ENCODE results near the gene OBSCN. TPM values are rescaled to one million over a fixed set of nuclear protein-coding genes. Genes with fewer than 3 reads are reported as not detected.

The OBSCN gene
- total and polyA plus RNA-seq, 2 donors (not counting 3 experiments of a cell fraction or from before 2014, with no cell fraction given): 1.5 to 2.9 TPM

- ChIA-PET CTCF (interaction anchor here (0.6 to 1.8 kb wide), 6 partner anchors 12 to 137 kb away, joined by 3 to 7 read pairs (median 4); partner anchors contain the start of gene TRIM11), POLR2A (interaction anchor here (0.6 kb wide), 1 partner anchor 335 kb away, joined by 5 read pairs; no protein-coding TSS in a partner anchor)
- Histone ChIP-seq H3K4me2 (ENCODE audit: insufficient read depth, low read length) (peak overlapping the region; percentile 93), H4K20me1 (replicated peaks; ENCODE audit: control insufficient read depth, extremely low read depth, insufficient read depth, low read length) (no peaks in the 10 kb centered on the region), H3K36me3 (ENCODE audit: control insufficient read depth in 2 of 2, extremely low read depth in 1 of 2, insufficient read depth in 2 of 2, low read length in 2 of 2) (peaks cover 0 to 2% of the 10 kb centered on the region in 2 experiments), H3K79me2 (ENCODE audit: control insufficient read depth, insufficient read depth, low read length) (no peaks in the 10 kb centered on the region), H3K4me1 (ENCODE audit: control insufficient read depth, extremely low read depth, insufficient read depth, low read length) (peaks cover 12% of the 10 kb centered on the region), H3K9ac (replicated peaks; ENCODE audit: extremely low read depth, insufficient read depth, low read length) (no peak overlapping the region), H3K9me3 (replicated peaks; ENCODE audit: control insufficient read depth, insufficient read depth, low read length) (no peaks in the 10 kb centered on the region), H3K27ac (ENCODE audit: insufficient read depth, low read depth, low read length) (peak overlapping the region; percentile 85), H3K4me3 (replicated peaks in 1 of 3; ENCODE audit: insufficient read depth in 1 of 3, low read depth in 1 of 3, low read length in 3 of 3) (no peak overlapping the region), H3K27me3 (ENCODE audit: control insufficient read depth in 2 of 2, insufficient read depth in 2 of 2, low read length in 2 of 2) (no peaks in the 10 kb centered on the region), H2AFZ (ENCODE audit: low read depth, low read length) (no peak overlapping the region), H3K9me1 (replicated peaks; ENCODE audit: control insufficient read depth, extremely low read depth, insufficient read depth, low read length) (no peaks in the 10 kb centered on the region)
- DNase-seq (ENCODE audit: low read depth, low spot score) (peak; percentile 90), FAIRE-seq (peak; percentile 91)
- intact Hi-C loops (cut with micrococcal nuclease): loop anchor here (1.0 to 10.0 kb wide), 2 partner anchors 135 to 136 kb away; partner anchors contain the start of gene TRIM11
- no TSS peak for BruUV-seq (replicated peaks)
- dilution Hi-C loops (cut with MboI; ENCODE audit: extremely low pct_ligation_motif_present, low sequenced_read_pairs): no loop called here
- TF ChIP-seq MYC (IDR thresholded peaks at IDR 0.05; ENCODE audit: low read depth, low read length) (no peak), JUN (IDR thresholded peaks at IDR 0.05; ENCODE audit: borderline replicate concordance, insufficient read depth, insufficient read length, low read depth) (peak; percentile 87), POLR2AphosphoS5 (IDR thresholded peaks at IDR 0.05; ENCODE audit: insufficient read depth, low read depth, low read length) (peak; percentile 53), FOS (IDR thresholded peaks at IDR 0.05; ENCODE audit: borderline replicate concordance, insufficient read depth, low read length) (peak; percentile 91)
Observed at GRCh38 chr1:228270032-228270431, 62.2 kb downstream of the OBSCN start.

- dilution Hi-C loops (cut with MboI; ENCODE audit: extremely low pct_ligation_motif_present, low sequenced_read_pairs): no loop called here
Observed at GRCh38 chr1:228271701-228272251, 63.9 kb downstream of the OBSCN start.

More at GRCh38 chr1:228271701-228272251, 63.9 kb downstream of the OBSCN start:
- Histone ChIP-seq H4K20me1 (replicated peaks; ENCODE audit: control insufficient read depth, extremely low read depth, insufficient read depth, low read length) (no peaks in the 10 kb centered on the region), H3K9me3 (replicated peaks; ENCODE audit: control insufficient read depth, insufficient read depth, low read length) (no peaks in the 10 kb centered on the region), H3K4me2 (ENCODE audit: insufficient read depth, low read length) (no peak overlapping the region), H3K9ac (replicated peaks; ENCODE audit: extremely low read depth, insufficient read depth, low read length) (no peak overlapping the region), H2AFZ (ENCODE audit: low read depth, low read length) (no peak overlapping the region), H3K36me3 (ENCODE audit: control insufficient read depth in 2 of 2, extremely low read depth in 1 of 2, insufficient read depth in 2 of 2, low read length in 2 of 2) (peaks cover 0 to 2% of the 10 kb centered on the region in 2 experiments), H3K4me1 (ENCODE audit: control insufficient read depth, extremely low read depth, insufficient read depth, low read length) (peaks cover 15% of the 10 kb centered on the region), H3K79me2 (ENCODE audit: control insufficient read depth, insufficient read depth, low read length) (no peaks in the 10 kb centered on the region), H3K9me1 (replicated peaks; ENCODE audit: control insufficient read depth, extremely low read depth, insufficient read depth, low read length) (no peaks in the 10 kb centered on the region), H3K4me3 (replicated peaks in 1 of 3; ENCODE audit: insufficient read depth in 1 of 3, low read depth in 1 of 3, low read length in 3 of 3) (no peak overlapping the region), H3K27ac (ENCODE audit: insufficient read depth, low read depth, low read length) (no peak overlapping the region), H3K27me3 (ENCODE audit: control insufficient read depth in 2 of 2, insufficient read depth in 2 of 2, low read length in 2 of 2) (no peaks in the 10 kb centered on the region)
- FAIRE-seq (no peak), DNase-seq (ENCODE audit: low read depth, low spot score) (no peak)
- no TSS peak for BruUV-seq (replicated peaks)
- intact Hi-C loops (cut with micrococcal nuclease): loop anchor here (10.0 kb wide), 1 partner anchor 137 kb away; no protein-coding TSS in a partner anchor
- ChIA-PET CTCF (no interaction called here), POLR2A (no interaction called here)
- TF ChIP-seq CTCF (IDR thresholded peaks at IDR 0.05; ENCODE audit: extremely low read depth in 1 of 2, insufficient read depth in 1 of 2, low read depth in 1 of 2, low read length in 2 of 2) (no peak), POLR2AphosphoS5 (IDR thresholded peaks at IDR 0.05; ENCODE audit: insufficient read depth, low read depth, low read length) (no peak), FOS (IDR thresholded peaks at IDR 0.05; ENCODE audit: borderline replicate concordance, insufficient read depth, low read length) (no peak), JUN (IDR thresholded peaks at IDR 0.05; ENCODE audit: borderline replicate concordance, insufficient read depth, insufficient read length, low read depth) (no peak), POLR2A (IDR thresholded peaks at IDR 0.05; ENCODE audit: low read depth, low read length) (no peak), GATA2 (IDR thresholded peaks at IDR 0.05; ENCODE audit: insufficient read depth, insufficient read length, low read depth, low read length) (no peak), MYC (IDR thresholded peaks at IDR 0.05; ENCODE audit: low read depth, low read length) (no peak), EZH2 (IDR thresholded peaks at IDR 0.05; ENCODE audit: borderline replicate concordance, low read depth, low read length, severe bottlenecking) (no peak)
- TF ChIP-seq, protein P1, sequence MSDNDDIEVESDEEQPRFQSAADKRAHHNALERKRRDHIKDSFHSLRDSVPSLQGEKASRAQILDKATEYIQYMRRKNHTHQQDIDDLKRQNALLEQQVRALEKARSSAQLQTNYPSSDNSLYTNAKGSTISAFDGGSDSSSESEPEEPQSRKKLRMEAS (IDR thresholded peaks at IDR 0.05; ENCODE audit: insufficient read depth, insufficient read length): no peak
